CD4-positive, alpha-beta T cell treated with Interferon alpha-2 for 1 hour (primary cell): ENCODE measurements around the gene VWC2L.

Experiments used
- DNase-seq, 2 donors: peaks; one replicate each; pipeline ENCODE4 v3.0.0-alpha.2; 2020 to 2022

The VWC2L gene

GRCh38 chr2:214410918-214411554, at the start of gene VWC2L:
Gene VWC2L (plus strand): TSS chr2:214411054. CDS start chr2:214414194, 3,140 bp downstream.
- peak in 1 of 2 donors; percentile 5 for DNase-seq

GRCh38 chr2:214361116-214361515, 49.7 kb upstream of the VWC2L start:
- no peak for DNase-seq

GRCh38 chr2:214365549-214365948, 45.3 kb upstream of the VWC2L start:
- DNase-seq, result no peak

GRCh38 chr2:214367171-214367570, 43.7 kb upstream of the VWC2L start:
- DNase-seq, result no peak

- no peak for DNase-seq
Observed at GRCh38 chr2:214376618-214377285, 34.1 kb upstream of the VWC2L start.

- no peak for DNase-seq
Observed at GRCh38 chr2:214377286-214377624, 33.6 kb upstream of the VWC2L start.

- no peak for DNase-seq
Observed at GRCh38 chr2:214378455-214379103, 32.3 kb upstream of the VWC2L start.

GRCh38 chr2:214379227-214379626, 31.6 kb upstream of the VWC2L start:
- no peak for DNase-seq

- no peak for DNase-seq
Observed at GRCh38 chr2:214380681-214381080, 30.2 kb upstream of the VWC2L start.

- no peak for DNase-seq
Observed at GRCh38 chr2:214382229-214382628, 28.6 kb upstream of the VWC2L start.

- no peak for DNase-seq
Observed at GRCh38 chr2:214386720-214387119, 24.1 kb upstream of the VWC2L start.

GRCh38 chr2:214389334-214389733, 21.5 kb upstream of the VWC2L start:
- DNase-seq, result no peak

- no peak for DNase-seq
Observed at GRCh38 chr2:214393796-214394195, 17.1 kb upstream of the VWC2L start.

GRCh38 chr2:214395040-214395439, 15.8 kb upstream of the VWC2L start:
- DNase-seq, result no peak

- no peak for DNase-seq
Observed at GRCh38 chr2:214401580-214401979, 9.3 kb upstream of the VWC2L start.

GRCh38 chr2:214410128-214410775, 602 bp upstream of the VWC2L start:
- DNase-seq, result no peak

- no peak for DNase-seq
Observed at GRCh38 chr2:214412679-214413078, 1.8 kb downstream of the VWC2L start.

GRCh38 chr2:214436470-214436869, 25.6 kb downstream of the VWC2L start:
- no peak for DNase-seq

- DNase-seq, result no peak
Observed at GRCh38 chr2:214450118-214450894, 39.5 kb downstream of the VWC2L start.

GRCh38 chr2:214451516-214452275, 40.8 kb downstream of the VWC2L start:
- DNase-seq, result no peak

- DNase-seq, result no peak
Observed at GRCh38 chr2:214465363-214466146, 54.7 kb downstream of the VWC2L start.
